NOMO-1 (cell line): Measurements from ENCODE around the gene NDUFB8.

Source experiments
- DNase-seq, 2 experiments: peaks; one replicate each; lab custom pipeline; 2025; ENCODE audit not compliant: unreplicated experiment in 2 of 2; lab: John Stamatoyannopoulos, UW

Gene NDUFB8

DNA sequence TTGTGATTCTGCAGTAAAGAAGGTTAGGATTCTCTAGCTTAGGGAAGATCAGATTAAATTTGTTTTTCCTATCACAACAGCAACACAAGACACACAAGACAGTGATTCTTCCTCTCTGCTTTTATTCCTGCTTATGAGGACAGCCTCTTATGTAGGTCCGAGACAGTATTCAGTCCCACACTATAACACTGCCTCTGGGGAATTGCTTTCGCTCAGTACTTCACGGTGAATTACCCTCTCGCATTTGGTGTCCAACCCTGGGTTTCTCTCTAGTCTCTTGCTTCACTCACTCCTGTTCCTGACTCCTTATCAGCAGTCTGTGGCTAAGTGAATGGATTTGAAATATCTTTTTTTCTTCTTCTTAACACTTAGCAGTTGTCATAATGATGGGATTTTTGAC, 7.8 kb upstream of the NDUFB8 start:
- DNase-seq: no peak

DNA sequence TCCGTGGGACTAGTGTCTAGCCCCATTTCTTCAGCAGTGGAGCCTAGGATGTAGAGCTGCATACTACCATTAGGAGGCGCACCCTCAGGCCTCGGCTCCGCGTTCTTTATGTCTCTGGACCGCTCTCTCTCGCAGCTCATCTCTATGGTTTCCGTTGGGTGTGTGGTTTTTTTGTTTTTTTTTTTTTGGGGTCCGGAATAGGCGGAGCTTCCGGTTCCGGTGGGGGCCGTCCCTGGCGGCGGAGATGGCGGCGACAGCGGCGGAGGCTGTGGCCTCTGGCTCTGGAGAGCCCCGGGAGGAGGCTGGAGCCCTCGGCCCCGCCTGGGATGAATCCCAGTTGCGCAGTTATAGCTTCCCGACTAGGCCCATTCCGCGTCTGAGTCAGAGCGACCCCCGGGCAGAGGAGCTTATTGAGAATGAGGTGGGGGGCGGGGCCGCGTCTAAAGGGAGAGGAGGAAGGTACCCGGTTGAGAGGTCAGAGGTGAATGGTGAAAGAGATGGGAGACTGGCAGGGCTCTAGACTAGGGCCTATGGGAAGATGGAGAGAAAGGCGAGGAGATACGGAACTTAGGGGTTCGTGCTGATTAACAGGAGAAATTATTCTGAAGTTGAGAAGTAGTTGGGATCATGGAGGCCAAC, 6.2 kb upstream of the NDUFB8 start, which contains the start of gene HIF1AN:
Gene HIF1AN, plus strand, starts transcription at position 229 of the 639 bp plus-strand sequence. Its CDS starts 16 bp downstream, at position 245.
- DNase-seq: peak; percentile 95 to 96

DNA sequence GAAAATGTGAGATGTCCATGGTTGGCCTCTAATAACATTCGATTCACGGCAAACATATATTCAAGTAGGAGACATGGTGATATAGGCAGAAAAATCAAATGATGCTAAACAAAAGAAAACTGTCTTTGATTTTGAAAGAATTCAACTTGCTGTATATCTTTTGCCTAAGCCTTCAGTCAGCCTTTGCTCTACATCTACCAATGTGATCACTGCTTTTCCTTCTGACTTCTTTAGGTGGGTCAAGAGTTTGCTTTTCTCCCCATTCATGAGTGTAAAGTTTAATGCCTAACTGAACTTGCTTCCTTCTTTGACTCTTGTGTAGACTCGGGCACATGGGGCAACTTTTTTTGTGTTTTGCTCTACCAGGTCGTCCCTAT, 5.7 kb upstream of the NDUFB8 start:
- no peak for DNase-seq

DNA sequence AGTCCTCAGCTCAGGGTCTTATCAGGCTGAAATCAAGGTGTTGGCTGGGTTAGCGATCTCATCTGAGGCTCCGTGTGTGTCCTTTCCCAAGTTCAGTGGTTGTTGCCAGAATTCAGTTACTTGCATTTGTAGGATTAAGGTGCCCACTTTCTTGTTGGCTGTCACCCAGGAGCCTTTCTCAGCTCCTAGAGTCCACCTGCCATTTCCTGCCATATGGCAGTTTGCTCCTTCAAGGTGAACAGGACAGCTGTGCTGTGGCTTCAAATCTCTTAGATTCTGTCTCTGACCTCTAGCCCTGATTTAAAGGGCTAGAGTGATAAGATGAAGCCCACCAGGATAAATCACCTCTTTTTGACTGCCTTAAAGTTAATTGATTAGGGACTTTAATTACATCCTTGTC, 5.1 kb upstream of the NDUFB8 start:
- DNase-seq: no peak

DNA sequence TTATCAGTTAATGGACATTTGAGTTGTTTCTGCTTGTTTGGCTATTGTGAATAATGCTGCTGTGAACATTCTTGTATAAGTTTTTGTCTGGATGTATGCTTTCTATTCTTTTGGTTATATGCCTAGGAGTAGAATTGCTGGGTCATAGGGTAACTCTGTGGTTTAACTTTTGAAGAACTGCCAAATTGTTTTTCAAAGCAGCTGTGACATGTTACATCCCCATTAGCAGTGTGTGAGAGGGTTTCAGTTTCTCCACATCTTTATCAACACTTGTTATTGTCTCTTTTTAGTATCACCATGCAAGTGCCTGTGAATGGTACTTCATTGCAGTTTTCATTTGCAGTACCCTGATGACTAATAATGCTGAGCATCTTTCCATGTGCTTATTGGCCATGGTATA, 2.1 kb upstream of the NDUFB8 start:
- no peak for DNase-seq

DNA sequence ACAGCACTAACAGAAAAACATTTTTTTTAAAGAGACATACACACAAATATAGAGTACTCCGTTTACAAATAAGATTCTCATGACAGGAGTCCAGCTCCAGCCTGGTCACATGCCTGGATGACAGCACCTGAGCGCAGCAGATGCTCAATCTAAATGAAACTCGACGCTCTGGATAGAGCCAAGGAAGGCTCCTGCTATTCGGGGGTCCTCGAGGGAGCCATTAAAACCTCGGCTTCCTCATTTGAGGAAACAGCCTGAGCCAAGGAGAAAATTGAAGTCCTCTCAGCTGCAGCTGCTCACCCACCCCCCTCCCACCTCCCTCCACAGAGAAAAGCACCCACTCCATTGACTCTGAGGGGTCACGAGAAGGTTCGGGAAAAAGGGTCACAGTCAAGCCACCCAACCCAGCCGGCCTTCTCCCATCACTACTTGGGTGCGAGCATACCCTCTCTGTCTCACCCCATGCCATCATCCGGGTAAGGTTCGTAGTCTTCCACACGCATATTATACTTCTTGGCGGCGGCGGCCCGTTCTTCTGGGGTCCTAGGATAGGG, 673 bp downstream of the NDUFB8 start:
- DNase-seq: no peak

DNA sequence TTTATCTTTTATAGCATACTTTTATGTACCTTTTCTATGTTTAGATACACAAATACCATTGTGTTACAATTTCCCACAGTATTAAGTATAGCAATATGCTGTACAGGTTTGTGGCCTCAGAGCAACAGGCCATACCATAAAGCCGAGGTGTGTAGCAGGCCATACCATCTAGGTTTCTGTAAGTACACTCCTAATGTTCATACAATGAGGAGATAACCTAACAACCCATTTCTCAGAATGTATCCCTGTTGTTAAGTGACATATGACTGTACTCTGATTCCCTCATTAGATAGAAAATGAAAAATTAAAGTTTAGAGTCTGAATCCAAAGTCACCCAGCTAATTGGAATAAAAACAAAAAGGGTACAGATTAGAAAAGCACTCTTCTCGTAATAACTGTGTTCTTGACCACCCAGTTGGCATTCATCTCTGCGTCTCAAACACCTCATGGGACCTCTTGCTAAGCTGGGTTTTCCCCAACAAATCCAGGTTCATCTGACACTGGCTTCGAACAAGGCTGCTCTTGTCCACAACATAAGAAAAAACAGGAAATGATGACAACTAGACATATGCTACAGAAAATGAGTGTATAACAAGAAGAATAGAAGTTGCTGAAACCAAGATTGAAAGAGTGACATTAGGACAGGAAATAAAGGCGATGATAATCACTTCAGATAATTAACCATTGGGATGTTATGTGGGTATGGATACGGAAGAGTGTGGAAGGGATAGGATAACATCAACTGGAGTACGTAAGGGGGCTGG, 1.4 kb downstream of the NDUFB8 start:
- no peak for DNase-seq

DNA sequence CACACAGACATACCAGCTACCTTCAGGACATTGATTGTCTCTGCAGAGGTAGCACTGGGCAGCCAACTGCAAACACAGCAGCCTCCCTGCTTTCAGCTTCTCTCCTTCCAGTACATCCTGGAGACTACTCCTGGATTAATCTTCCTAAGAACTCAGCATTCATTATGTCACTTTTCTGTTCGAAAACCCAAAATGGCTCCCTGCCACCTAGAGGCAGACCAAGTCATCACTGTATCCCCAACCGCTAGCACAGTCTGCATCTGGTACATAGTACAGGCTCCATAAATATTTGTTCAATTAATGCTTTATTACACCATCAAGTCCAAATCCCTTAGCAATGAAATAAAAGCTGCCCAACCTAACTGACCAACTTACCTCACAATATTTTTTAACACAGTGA, 5.0 kb downstream of the NDUFB8 start:
- no peak for DNase-seq

DNA sequence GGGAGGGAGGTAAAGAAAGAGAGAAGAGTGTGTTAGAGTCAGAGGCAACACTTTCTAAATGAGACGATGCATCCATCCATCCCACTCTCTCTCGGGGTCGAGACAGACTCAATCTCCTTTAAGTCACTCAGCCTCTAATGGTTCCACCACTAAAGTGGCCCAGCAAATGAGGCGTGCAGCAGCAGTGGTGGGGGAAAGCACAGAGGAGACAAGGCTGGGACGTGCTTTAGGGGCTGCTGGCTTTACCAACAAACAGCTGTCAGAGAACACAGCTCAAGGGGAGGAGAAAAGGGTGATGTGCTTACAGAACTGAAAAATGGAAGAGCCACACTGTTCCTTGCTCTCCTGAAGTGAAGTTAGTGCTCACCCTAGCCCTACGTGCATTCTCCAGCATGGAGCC, 5.5 kb downstream of the NDUFB8 start:
- DNase-seq: no peak

DNA sequence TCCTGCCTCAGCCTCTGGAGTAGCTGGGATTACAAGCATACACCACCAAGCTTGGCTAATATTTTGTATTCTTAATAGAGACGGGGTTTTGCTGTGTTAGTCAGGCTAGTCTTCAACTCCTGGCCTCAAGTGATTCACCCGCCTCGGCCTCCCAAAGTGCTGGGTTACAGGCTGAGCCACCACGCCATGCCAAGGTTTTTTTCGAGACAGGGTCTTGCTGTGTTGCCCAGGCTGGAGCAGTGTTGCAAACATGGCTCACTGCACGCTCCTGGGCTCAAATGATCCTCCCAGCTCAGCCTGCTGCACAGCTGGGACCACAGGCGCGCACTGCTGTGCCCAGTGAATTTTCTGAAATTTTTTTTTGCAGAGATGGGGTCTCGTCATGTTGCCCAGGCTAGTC, 6.7 kb downstream of the NDUFB8 start:
- no peak for DNase-seq

DNA sequence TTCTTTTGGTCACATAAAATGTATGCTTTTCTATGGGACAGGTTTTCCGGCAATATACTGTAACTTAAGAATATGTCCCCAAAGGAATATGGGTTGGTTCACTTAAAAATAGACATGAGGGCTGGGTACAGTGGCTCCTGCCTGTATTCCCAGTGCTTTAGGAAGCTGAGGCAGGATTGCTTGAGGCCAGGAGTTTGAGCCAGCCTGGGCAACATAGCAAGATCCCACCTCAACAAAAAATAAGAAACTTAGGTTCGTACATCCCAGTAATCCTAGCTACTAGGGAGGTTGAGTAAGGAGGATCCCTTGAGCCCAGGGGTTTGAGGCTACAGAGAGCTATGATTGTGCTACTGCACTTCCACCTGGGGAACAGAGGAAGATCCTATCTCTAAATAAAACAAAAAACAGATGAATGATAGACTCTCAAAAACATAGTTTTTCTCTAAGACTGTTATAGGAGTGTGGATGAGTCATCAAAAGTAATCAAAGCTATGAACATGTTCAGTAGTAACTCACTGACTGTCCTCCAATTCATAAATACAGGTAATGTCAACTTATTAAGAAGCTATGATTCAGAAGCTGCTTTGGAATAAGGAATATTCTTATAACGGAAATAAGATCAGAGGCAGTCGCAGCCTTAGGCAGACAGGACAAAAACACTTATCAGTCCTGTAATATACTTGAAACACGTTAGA, 7.4 kb downstream of the NDUFB8 start:
- no peak for DNase-seq

DNA sequence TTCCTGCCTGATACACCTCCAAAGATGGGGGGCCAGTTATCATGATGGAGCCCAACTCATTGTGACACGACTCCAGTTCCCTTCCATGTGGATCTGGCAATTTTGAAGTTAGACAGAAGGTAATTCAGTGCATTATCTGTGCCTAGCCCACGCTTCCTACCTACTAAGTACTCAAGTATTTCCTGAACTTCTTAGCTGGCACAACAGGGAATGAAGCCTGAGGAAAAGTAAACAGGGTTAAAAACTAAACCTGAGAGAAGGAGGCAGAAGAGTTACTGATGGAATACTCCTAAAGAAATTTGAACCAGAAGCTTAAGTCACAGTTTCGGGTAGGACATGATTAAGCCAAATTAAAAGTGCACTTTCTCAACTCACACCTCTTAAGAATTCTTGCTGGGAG, 8.9 kb downstream of the NDUFB8 start:
- DNase-seq: no peak

DNA sequence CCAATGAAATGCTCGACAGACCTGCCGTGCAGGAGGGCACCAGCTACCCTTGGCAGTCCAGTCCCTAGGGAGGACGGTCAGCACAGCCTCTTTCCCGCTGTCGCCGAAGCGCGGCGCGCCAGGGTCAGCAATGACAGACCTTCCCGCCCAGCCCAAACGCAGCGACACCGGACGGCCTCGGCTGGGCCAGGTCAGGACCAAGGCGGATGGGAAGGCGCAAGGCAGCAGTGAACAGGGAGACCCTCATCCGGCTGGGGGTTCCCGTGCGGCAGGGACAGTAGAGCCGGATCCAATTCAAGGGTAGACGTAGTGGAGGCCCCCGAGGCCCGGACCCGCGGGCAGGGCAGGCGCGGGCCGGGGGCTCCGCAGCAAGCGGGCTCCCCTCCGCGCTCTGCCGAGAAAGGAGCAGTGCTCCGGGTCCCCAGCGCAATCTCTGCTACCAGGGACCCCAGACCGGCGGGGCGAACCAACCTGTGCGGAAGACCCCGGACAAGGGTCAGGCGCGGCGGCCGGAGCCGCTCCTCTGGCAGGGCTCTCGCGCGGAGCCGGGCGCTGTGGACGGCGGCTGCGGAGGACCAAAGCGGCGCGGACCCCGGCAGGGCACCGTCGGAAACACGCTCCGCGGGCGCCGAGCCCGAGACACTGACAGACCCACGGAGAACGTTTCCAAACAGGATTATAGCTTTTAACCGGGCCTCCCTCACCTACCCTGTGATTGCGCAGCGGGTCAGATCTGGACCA, 10.2 kb downstream of the NDUFB8 start, which contains the start of gene SEC31B:
Gene SEC31B, minus strand, starts transcription at position 551 of the 741 bp plus-strand sequence. CDS start 2,909 bp downstream, outside the sequence.
- no peak for DNase-seq

DNA sequence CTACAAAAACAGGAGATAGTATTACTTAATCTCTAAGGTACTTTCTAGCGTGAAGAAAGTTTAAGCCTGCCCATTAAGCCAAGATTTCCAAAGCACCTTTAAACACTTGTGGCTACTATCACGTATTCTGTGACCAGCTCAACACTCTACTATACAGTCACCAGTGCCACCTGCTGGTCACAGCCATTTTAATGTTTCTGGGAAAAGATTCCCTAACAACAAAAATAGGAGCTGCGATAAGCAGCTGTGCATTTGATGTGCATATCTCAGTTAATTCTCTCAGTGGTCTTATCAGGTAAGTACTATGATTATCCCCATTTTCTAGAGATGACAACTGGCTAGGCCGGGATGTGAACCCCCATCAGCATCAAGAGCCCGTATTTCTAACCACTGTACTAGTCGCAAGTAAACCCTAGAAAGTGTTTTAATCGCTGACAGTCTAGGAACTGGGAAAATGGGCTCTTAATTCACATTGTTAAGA, 10.9 kb downstream of the NDUFB8 start:
- peak in 1 of 2 experiments; percentile 56 for DNase-seq

DNA sequence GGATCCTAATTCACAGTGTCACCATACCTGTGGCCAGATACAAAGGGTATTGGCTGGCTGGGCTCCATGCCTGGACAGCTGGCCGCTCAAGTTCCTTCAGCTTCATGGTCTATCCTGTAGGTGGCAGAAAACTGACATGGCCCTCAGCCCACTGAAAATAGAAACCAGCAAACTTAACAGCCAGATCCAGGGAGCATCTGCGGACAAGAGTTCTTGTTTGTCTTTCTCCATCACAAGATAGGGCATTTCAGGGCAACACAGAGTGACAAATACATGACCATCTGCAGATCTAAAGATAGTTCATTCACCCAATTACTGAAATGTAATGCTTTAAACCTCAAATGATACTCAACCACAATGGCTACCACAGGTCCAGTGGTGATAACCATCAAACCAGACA, 12.8 kb downstream of the NDUFB8 start:
- DNase-seq: no peak

DNA sequence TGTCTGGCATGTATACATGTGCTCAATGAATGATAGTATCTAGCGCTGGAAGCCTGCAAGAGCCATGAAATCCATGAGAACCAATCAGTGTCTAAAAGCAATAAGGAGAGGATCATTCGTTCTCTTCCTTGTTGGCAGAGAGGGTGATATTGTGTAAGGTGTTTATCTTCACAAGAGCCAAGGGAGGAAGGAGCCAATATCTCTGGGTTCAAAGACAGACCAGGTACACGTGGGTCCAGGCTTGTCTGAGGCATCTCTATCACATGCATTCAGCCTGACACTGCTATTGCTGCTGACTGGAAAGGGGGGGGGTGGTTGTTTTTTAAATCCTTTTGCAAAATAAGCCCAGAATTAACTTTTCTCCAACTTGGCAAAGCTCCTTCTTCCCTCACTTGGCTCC, 14.1 kb downstream of the NDUFB8 start:
- no peak for DNase-seq

DNA sequence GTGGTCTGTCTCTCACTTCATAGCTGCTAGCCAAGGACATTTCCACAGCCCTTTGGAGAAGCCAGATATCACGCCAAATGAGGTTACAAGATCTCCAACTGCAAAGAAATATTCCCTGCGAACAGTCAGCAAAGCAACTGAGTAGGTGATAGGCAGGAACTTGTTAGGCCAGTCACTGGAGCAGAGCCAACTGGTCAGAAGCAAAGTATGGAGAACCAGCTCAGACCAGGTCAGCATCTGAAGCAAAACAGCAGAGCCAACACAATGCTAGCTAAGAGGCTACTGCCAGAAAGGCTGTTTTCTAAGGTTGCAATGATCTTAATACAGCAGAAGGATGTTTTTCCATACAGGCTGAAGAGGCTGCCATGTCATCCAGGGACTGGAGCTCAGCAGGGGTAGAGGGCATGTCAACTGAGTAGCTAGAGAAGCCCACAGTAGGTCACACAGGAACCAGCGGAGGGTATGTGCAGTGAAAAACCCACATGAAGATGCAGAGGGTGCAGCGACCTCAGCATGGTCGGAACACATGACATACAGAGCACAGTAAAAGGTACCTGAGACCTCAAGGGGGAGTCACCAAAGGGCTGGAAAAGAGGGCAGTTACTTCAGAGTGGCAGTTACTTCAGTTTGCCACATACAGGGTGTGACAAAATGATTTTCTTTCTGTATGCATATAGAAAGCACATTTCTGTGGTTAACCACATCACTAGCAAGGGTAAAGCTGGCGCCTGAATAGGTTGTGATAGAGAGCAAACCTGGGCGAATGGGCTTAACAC, 18.9 kb downstream of the NDUFB8 start:
- peak; percentile 71 to 89 for DNase-seq

DNA sequence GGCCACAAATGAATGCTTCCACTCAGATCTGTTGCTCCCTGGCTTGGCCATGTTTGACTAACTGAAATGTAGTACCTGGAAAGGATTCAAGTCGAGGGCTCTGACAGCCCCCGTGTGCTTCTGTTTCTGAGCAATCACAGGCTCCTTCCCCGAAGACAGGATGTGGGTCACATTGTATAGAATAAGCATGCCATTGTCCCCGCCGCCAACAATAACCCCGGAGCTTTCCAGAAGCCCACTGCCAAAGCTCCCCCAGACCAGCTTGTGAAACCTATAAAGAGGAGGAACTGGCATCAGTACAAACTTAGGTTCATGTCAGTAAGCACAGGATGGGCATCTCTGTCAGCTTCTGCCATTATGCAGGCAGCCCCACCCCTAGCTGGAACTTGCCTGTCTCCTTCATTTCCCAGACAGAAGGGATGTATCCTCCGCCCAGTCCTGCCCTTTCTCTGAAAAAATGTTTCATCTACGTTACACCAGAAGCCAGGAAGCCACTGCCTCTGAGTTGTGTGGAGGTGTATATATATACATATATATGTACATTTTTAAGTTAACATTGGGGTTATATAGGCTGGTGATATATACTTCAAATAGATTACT, 20.3 kb downstream of the NDUFB8 start:
- no peak for DNase-seq

DNA sequence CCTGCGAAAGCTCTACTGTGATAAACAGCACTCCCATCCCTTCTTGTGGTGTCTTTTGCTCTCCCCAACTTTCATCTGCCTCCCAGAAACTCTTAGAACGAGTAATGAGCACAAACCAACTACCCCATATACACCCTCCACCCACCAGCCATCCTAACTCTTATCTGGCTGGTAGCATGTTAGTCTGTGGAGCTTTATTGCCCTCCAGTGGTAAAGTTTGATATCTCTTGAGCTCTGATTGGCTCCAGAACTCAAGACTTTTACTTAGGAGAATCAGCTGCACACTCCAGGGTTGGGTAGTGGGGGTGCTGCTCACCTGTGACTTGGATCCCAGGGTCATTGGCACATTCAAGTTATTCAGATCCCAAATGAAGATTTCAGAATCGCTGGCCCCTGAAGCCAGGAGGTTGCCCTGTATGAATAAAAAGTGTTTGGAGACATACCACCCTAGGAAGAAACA, 20.9 kb downstream of the NDUFB8 start:
- peak; percentile 10 to 33 for DNase-seq
